Lower leg skin (tissue), 4 donors: ENCODE measurements around the gene ALPL. TPM values are rescaled to one million over a fixed set of nuclear protein-coding genes. Genes with fewer than 3 reads are reported as not detected.

ENCODE experiments used
- DNase-seq, 2 donors: peaks; one replicate each; pipeline ENCODE4 v3.0.0-alpha.2; 2019; ENCODE audit warnings: low spot score in 2 of 2
- H3K4me3 ChIP-seq: fragments of 200-600 bp; sonication (generic); 2 replicates; pipeline ENCODE4 v1.5.1; 2017; ENCODE audit warnings: mild to moderate bottlenecking, low read depth; ENCODE audit not compliant: poor library complexity, severe bottlenecking
- CTCF ChIP-seq, 3 donors: fragments of 450-650 bp; IDR thresholded peaks; one replicate each; pipeline ENCODE4 v1.5.1; 2016; ENCODE audit warnings: antibody characterized with exemption in 3 of 3, mild to moderate bottlenecking in 3 of 3, moderate library complexity in 2 of 3
- POLR2A ChIP-seq, 2 donors: fragments of 450-650 bp; IDR thresholded peaks; one replicate each; pipeline ENCODE4 v1.6.1; 2016 to 2017; ENCODE audit warnings: antibody characterized with exemption in 2 of 2, mild to moderate bottlenecking in 1 of 2, moderate library complexity in 1 of 2
- WGBS, 2 donors: methylation state at CpG; one replicate each; pipeline ENCODE4 v1.1.5; 2018; 5-methylcytosine and 5-hydroxymethylcytosine counted together
- intact Hi-C: fragments of 100-400 bp; cut with DNase I; formaldehyde crosslinking; loops from one replicate; pipeline ENCODE4 v1.15.0; 2023; ENCODE audit warnings: low total_unique reads
- total RNA-seq, 4 donors: library from RNA; depleted of rRNA; stranded (reverse); fragments of >200 nt; gene quantifications; one replicate each; pipeline ENCODE4 v1.1.0, GENCODE V29; 2016

ALPL gene
- total RNA-seq, 4 donors from 2014 or later, result 1.3 to 7.7 (median 2.2) TPM

GRCh38 chr1:21569820-21570527 is 60.8 kb downstream of the ALPL start:
- 83 to 89% methylated on average over 9 to 10 of the region's 10 CpGs for WGBS, 2 donors
- no peak overlapping the region for H3K4me3 ChIP-seq
- intact Hi-C loops, result no loop called here
- DNase-seq, result no peak
- no peak for TF ChIP-seq POLR2A (IDR thresholded peaks at IDR 0.05)
- TF ChIP-seq CTCF (IDR thresholded peaks at IDR 0.05), result no peak

- WGBS, 2 donors, result 70 to 74% methylated on average over 4 to 5 of the region's 5 CpGs
- TF ChIP-seq CTCF (IDR thresholded peaks at IDR 0.05) (no peak), POLR2A (IDR thresholded peaks at IDR 0.05) (no peak)
- no peak overlapping the region for H3K4me3 ChIP-seq
- intact Hi-C loops, result no loop called here
- no peak for DNase-seq
Observed at GRCh38 chr1:21570528-21570875, 61.3 kb downstream of the ALPL start.

GRCh38 chr1:21570885-21571284 is 61.7 kb downstream of the ALPL start:
- 66 to 82% methylated on average over 3 to 4 of the region's 4 CpGs for WGBS, 2 donors
- TF ChIP-seq CTCF (IDR thresholded peaks at IDR 0.05) (no peak), POLR2A (IDR thresholded peaks at IDR 0.05) (no peak)
- intact Hi-C loops, result no loop called here
- DNase-seq, result no peak
- H3K4me3 ChIP-seq, result no peak overlapping the region

DNA sequence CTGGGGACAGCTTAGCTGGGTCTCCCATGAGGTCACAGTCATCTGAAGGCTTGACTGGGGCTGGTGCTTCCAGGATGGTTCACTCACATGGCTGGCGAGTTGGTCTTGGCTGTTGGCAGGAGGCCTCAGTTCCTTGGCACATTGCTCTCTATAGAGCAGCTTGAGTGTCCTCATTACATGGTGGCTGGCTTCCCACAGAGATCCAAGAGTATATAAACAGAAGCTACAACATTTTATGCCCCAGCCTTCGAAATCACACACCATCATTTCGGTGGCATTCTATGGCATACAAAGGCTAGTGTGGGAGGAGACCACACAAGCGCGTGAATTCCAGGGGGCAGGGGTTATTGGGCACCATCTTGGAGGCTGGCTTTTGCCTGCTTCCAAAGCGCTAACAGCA is 63.0 kb downstream of the ALPL start:
- WGBS, 2 donors, result 85 to 89% methylated on average over 6 of the region's 6 CpGs

GRCh38 chr1:21572735-21573277 is 63.6 kb downstream of the ALPL start:
- no peak overlapping the region for H3K4me3 ChIP-seq
- DNase-seq, result no peak
- intact Hi-C loops, result no loop called here
- TF ChIP-seq CTCF (IDR thresholded peaks at IDR 0.05) (no peak), POLR2A (IDR thresholded peaks at IDR 0.05) (no peak)
- WGBS, 2 donors, result 91 to 96% methylated on average over 13 of the region's 13 CpGs

More for the DNA sequence above, 63.0 kb downstream of the ALPL start:
- H3K4me3 ChIP-seq, result no peak overlapping the region
- intact Hi-C loops, result no loop called here
- no peak for TF ChIP-seq POLR2A (IDR thresholded peaks at IDR 0.05)
- no peak for TF ChIP-seq CTCF (IDR thresholded peaks at IDR 0.05)
- DNase-seq, result no peak

- no peak for TF ChIP-seq CTCF (IDR thresholded peaks at IDR 0.05)
- TF ChIP-seq POLR2A (IDR thresholded peaks at IDR 0.05), result no peak
- intact Hi-C loops, result no loop called here
Observed at GRCh38 chr1:21573475-21573874, 64.3 kb downstream of the ALPL start.

More at GRCh38 chr1:21573475-21573874, 64.3 kb downstream of the ALPL start:
- DNase-seq, result no peak
- no peak overlapping the region for H3K4me3 ChIP-seq
- WGBS, 2 donors, result 68 to 73% methylated on average over 11 of the region's 11 CpGs
